ENCODE results near the gene SGK1.
"Not testable (repeated sequence)": the region's sequence is repeated elsewhere in the genome, so short reads cannot be mapped to it uniquely, and the experiment has no call there.

Gene SGK1

DNA sequence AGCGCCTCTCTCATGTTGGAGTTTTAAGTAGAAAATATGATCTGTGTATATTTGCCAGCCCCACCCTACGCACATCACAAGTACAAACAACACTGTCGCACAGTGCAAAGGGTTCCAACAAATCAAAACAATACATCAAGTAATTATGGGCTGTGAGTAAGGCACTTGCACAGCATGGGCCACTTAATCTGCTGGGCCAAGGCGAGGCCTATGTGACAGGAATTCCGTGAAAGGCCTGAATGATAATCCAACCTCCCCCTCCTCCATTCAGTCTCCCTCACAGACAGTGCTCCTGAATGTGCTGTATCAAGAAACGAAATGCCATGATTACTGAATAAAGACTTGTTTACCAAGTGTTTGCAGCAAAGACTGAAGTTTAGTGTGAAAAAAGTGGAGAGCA, 135.4 kb downstream of the SGK1 start:
- no peak for DNase-seq

DNA sequence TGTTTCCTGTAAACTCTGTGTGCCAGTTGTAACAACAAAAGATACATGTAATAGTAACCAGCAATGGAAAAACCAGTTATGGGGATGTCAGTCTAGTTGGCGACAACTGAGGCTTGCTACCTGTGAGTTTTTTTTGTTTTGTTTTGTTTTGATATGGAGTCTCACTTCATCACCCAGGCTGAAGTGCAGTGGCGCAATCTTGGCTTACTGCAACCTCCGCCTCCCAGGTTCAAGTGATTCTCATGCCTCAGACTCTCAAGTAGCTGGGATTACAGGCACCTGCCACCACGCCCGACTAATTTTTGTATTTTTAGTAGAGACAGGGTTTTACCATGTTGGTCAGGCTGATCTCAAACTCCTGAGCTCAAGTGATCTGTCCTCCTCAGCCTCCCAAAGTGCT, 136.2 kb downstream of the SGK1 start:
- not testable (repeated sequence) for DNase-seq

DNA sequence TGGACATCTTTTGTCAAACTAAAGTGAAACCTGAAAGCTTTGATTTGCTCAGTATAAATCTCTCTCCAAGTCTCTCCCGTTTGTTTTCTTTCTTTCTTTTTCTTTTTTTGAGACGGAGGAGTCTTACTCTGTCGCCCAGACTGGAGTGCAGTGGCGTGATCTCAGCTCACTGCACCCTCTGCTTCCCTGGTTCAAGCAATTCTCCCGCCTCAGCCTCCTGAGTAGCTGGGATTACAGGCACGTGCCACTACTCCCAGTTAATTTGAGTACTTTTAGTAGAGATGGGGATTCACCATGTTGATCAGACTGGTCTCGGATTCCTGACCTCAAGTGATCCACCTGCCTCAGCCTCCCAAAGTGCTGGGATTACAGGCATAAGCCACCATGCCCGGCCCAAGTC, 136.7 kb downstream of the SGK1 start:
- DNase-seq: not testable (repeated sequence)

DNA sequence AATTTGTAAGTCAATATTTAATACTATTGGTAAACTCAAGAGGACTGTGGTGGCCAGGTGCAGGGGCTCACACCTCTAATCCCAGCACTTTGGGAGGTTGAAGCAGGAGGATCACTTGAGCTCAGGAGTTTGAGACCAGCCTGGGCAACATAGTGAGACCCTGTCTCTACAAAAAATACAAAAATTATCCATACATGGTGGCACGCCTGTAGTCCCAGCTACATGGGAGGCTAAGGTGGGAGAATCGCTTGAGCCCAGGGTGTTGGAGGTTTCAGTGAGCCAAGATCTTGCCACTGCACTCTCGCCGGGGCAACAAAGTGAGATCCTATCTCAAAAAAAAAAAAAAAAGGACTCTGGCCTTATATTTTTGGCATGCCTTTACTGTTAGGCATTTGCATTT, 137.4 kb downstream of the SGK1 start:
- DNase-seq: not testable (repeated sequence)

DNA sequence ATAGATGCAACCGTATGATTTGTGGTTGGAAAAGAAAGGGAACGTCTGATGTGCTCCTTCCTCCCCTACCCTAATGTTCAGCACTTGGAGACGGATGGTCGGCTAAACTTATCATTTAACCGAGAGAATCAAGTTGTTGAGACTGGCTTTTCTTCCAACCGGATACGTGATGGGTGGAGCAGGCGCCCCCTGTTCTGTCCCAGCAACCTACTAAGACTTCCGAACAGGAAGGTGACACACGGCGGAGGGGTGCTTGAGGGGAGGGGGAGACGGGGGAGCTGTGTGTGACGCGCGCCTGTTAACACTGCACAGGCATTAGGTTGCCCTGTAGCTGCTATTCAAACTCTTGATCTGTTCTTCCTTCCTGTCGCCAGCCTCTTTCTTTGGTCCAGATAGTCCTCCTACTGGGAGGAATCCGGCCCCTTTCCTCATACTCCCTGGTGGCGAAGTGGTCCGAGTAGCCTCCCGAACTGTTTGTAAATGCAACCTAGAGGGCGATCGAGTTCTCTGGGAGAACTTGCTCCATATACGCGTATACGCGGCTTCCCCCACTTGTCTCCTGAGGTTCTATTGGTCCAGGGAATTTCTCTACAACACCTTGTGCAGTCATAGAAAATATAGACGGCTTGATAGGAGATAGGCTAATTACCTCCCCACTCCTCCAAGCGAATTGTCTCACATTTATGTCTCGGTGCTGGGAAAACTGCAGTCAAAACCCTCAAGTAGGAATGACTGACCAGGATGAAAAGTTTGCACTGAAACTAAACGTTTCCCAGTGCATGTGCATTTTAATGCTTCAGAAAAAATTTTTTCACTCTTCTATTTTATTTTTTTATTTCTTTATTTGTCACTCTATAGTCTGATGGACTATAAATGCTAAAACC, 139.5 kb downstream of the SGK1 start:
- peak; percentile 58 to 85 for DNase-seq

DNA sequence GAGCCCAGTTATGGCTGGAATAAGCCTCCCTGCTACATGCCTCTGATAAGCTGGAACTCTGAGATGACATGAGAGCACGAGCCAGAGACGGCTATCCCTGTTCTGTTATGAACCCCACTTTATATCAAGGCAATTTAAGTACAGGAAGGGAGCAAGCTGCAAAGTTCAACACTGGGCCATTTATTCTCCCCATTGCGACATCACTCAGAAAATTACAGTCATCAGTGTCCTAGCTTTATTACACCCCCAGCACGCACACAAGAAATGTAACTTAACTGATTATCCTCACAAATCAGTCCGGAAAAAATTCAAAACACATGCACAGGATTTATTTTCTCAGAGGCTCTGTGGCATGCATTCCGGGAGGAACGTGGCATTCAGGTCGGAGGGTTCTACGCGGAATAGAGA, 140.2 kb downstream of the SGK1 start:
- no peak for DNase-seq

DNA sequence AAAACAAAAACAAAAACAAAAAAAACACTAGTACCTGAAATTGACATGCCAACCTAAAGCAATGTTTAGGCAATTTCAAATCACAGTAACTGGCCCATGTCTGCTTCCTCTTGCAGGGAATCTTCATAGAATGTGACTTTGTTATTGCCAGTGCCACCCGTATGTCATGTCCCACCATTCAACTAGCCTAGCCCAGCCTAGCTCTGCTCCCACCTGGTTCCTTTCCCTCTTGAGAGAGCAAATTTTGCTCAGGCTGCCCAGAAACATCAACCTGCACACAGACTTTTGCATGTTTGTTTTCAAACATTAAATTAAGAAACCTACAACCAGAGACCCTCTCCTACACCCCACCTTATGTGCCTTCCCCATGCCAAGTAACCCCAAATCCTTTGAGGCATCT, 140.7 kb downstream of the SGK1 start:
- DNase-seq: no peak

DNA sequence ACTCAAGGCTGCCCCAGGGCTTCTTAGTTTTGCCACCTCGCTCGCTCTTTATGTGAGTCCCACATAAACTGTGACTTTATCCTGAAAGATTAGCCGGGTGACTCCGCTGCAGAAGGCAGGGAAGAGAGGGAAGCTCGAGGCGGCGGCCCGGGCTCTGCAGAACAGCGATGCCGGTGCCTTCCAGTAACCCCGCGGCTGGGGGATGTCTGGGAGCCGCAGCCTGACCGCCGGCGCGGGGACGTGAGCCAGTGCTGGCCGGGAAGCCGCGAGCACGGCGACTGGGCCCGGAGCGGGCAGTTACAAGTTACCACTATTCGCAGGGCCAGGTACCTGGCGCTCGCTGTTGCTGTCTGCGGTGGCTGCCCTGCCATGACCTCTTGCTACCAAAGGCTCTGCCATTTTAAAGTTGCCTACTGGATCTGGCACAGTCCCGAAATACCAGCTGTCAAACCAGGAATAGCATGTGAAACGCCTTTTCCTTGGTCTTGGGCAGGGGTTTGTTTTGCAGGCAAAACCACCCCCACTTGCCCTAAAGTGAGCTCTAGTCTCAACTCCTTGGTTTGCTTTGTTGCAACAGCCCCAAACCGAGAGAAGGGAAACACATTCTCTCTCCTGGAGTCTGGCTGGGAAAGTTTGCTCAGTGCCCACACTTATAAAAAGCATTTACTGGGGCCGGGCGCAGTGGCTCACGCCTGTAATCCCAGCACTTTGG, 141.5 kb downstream of the SGK1 start:
- DNase-seq: no peak

DNA sequence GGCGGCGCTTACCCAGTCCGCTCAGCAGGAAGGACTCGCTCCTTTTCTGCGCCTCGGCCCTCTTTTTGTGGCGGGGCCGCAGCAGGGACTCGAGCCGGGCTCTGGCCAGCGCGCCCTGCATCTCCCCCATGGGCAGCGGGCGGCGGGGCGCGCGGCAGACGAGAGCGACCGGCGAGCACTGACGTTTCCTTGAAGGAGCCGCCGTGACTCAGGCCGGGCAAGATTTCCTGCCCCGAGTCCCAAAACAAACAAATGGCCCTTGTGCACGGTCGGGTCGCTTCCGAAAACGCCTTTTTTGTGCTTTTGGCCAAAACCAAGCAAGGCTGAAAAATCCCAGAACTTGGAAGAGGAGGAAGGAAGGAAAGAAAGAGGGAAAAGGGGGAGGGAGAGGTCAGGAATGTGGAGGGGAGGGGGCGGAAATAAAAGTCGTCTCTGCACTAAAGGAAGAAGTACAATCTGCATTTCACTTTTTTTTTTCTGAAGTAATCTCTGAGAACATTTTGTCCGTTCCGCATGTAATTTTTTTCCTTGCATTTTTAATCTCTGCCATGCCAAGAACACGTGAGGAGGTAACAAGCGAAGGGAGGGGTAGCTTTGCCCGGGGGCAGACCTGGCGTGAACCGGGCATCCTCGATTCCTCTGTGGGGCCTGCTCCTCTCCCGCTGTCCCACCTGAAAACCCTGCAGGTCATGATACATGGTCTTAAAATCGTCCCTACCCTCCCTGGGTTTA, 142.2 kb downstream of the SGK1 start:
- DNase-seq: peak in 1 of 2 experiments; percentile 6

DNA sequence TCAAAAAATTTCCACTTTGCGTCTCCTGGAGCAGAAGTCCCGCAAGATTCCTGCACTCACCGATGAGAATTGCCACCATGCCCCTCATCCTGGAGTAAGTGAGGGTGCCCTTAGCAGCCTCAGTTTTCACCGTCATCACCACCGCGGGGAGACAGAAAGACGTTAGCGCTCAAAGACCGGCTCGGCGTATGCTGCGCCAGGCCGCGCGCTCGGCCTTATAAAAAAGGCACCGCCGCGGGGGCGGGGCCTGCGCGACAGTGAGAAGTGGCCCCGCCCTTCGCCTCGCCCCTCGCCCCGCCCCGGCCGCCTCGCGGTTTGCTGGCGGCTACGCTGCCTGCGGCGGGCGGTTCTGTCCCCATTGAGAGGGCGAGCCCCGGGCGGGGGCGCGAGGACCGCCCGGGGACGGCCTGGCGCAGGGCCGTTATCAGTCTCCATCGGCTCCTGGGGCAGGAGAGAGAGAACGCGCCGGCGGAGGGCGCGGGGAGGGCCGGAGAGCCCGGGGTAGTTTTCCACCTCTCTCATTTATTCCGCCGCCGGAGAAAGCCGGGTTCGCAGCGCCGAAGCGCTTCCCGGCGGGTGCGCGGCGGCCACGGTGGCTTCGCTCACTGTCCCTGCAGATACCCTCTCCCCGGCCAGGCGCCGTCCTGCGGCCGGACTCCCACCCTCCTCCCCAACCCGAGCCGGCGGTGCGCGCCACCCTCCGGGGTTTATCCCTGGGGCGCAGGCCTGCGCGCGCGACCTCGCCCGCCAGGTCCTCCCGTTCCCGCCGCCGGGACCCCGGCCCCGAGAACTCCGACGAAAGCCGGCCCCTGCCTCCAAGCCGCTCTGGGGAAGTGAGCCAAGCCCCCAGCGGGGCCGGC, 143.0 kb downstream of the SGK1 start:
- DNase-seq: peak; percentile 19 to 66

DNA sequence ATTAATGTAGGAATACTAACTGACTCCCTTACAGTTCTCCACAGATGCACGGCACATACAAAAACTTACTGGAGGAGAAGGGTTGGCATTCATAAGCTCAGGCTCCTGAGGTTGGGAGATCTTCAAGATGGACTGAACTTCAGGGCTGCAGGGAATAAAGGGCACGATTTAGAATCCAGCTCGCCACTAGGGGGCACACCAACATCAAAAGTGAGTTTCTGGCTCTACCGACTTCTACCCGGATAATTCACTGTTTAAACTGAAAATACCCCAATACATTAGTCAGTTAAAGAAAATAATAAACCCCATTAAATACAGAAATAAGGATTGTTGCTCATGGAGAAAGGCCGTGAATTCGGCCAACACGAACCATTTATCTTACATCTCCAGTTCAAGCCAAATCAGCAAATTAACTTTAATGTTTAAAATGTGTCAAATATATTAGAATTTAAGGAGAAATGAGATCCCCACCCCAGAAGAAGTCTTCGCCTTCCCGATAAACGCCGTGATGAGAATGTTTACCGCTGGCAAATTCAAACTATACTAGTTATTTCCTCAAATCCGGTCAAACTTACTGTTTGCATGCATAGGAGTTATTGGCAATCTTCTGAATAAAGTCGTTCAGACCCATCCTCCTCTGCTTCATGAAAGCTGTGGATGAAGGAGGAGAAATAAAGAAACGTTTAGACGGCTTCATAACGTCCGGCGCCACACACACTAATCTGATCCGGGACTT, 143.8 kb downstream of the SGK1 start:
- peak in 1 of 2 experiments; percentile 23 for DNase-seq

DNA sequence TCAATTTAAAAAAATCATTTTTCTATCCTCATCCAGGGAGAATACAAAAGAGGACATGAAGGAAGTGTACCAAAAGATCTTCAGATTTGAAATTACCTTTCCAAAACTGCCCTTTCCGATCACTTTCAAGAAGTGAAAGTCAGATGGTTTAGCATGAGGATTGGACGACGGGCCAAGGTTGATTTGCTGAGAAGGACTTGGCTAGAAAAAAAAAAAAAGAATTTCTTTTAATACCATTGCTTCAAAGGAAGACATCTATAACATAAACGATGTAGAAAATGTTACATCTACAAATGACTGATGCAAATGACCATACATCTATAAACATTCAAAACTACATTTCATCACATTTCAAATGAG, 144.6 kb downstream of the SGK1 start:
- no peak for DNase-seq

DNA sequence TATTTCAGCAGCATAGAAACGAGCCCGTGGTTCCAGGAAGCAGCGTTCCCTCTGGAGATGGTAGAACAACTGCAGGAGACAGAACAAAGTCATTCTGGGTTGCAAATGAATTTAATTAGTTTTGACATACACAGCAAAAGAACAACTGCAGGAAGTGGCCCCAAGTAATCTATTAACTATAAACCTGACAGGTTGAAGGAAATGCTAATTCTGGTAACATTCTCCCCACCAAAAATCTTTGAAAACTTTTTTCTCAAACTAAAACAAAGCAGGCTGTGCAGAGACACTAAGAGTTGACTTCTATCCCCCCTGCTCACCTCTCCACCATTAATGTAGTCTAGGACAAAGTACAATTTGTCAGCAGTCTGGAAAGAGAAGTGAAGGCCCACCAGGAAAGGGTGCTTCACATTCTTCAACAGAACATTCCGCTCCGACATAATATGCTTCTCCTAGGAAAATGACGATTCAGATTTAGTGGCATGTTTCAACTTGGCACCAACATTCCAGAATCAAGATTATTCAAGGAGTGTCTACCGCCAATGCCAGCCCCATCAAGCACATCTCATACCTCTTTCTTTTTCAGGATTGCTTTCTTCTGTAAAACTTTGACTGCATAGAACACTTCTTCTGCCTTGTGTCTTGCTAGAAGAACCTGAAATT, 145.1 kb downstream of the SGK1 start:
- no peak for DNase-seq

DNA sequence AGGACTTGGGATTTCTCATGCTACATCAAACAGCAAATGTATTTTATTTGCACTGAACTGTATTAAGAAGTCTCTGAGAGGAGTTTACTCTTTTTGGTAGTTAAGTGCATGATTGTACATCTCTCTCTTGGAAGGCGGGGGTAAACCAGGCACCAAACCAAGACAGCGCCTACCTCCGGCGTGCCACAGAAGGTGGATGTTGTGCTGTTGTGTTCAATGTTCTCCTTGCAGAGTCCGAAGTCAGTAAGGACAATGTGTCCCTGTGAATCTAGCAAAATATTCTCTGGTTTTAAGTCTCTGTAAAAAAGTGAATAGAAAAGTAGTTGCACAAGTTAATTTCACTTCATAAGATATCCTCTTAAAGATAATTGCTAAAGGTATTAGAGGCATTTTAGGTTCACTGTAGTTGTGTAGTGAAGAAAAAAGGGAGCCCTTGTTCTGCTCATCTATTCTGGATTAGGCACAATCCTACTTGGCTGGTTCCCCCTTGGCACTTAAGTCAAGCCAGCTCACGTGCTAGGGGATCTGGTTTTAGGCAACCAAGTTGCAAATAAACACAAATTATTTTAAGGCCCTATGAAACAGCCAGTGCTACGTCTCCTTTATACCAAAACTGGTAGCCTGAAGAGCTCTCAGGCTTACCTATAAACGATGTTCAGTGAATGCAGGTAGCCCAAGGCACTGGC, 145.7 kb downstream of the SGK1 start:
- DNase-seq: no peak

DNA sequence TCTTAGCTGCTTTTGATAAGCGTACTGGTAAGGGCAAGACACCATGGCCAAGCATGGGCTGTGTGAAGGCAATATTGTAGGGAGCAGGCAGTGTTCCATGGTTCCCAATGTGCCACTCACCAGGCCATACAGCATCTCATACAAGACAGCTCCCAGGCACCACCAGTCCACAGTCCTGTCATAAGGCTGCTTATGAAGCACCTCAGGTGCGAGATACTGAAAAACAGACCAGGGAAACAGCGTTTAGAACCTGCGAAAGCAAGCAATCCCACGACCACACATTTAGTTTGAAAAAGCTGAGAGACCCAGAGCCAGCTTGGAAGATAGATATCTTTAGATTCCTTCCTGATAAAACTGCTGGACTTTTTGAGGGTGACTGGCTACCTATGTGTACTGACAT, 146.4 kb downstream of the SGK1 start:
- no peak for DNase-seq

DNA sequence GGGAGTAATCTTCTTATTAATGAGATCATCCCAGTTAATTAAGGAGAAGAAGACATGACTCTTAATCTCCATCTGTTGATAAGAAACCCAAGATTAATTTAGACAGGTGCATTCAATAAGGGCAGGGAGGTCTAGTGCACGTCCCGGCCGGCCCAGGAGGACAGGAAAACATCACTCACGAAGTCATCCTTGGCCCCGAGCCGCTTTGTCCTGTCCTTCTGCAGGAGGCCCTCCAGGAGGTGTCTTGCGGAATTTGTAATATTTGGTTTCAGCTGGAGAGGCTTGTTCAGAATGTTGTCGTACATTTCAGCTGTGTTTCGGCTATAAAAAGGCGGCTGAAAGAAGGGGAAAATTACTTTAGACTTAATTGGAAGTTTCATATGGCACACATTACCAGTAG, 147.1 kb downstream of the SGK1 start:
- no peak for DNase-seq

DNA sequence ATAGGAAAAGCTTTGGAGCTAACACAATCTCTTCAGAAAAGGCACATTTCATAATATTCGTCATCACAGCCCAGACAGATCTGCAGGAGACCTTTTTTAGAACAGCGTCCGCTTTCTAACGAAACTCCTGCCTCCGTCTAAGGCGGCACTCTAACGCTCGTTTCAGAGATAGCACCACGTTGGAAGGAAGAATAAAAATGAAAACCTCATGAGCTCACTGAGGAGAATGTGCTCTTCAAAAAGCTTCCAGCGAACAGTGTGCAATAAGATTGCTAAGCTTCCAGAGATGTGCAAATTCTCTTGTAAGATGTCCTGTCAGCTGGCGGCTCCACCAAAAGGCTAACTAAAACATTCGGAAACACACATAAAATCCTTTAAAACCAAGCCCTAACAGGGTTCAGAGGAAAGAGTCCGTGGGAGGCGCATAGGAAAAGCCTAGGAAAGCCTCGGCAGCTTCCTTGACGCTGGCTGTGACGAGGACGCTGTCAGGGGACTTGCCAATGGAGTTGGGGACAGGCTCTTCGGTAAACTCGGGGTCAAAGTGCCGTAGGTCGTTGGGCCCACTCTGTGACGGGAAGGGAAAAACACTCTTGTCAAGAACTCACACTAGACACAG, 147.9 kb downstream of the SGK1 start:
- no peak for DNase-seq

DNA sequence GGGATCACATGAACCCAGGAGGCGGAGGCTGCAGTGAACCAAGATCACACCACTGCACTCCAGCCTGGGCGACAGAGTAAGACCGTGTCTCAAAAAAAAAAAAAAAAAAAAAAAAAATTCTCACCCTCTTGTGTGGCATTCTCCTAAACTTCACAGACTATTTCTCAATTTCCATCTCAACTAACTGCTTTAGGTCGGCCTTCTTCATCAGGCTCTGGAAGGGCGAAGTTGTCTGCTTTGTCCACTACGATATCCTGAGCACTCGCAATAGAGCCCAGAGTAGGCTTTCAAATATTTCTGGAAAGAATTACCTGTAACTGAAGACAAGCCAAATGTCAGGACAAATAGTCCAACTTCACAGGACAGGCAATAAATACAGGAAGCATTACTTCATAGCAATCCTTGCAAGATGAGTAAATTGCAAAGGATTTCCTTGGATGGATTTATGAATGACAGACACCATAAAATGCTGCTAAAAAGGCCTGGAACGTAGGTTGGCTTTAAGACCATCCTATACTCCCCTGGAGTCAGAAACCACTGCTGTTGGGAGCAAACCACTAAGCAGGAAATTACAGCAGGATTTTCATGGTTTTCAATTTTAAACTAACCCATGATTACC, 149.2 kb downstream of the SGK1 start:
- no peak for DNase-seq

DNA sequence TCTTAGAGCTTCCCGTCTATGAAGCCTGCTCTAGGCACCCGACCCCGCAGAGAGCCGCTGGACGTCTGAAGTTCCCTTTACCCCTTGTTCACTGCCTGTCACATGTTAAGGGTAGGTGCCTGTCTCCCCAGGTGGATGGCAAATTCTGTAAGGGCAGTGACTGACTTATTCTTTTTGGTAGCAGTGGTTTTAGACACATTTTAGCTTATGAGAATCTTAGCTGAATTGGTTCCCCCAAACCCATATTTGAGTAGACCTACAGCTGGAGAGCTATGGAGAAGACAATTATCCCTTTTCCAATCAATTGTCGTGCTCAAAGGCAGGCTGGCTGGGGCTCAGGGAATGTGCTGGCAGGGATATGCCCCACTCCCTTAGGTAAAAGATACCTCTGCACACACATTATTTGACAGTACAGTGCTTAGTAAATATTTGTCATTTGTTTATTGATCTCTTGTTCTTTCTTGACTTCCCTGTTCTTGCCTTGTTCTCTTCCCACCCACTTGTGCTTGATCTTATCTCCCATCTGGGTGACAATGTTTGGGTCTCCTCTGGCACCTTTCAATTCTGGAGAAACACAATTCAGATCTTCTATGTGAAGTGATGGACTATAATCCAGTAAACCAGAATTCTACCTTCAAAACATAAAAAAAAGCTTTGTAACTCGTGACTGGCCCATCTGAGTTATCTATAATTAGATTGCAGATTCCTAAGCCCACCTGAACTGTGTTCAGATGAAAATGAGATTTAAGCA, 151.2 kb downstream of the SGK1 start:
- no peak for DNase-seq
